NCI-H187 (cell line): Measurements from ENCODE around the gene ZCCHC8.
"Not testable (repeated sequence)": the region's sequence is repeated elsewhere in the genome, so short reads cannot be mapped to it uniquely, and the experiment has no call there.

Source experiments
- DNase-seq, 2 experiments: peaks; one replicate each; lab custom pipeline; 2025; lab: John Stamatoyannopoulos, UW

The ZCCHC8 gene

GRCh38 chr12:122500685-122501488, at the start of gene ZCCHC8:
TSS of gene ZCCHC8 (minus strand) at chr12:122500932. CDS start at chr12:122500840, 92 bp downstream.
- DNase-seq: peak; percentile 97 to 98

- no peak for DNase-seq
Observed at GRCh38 chr12:122547330-122547729, 46.6 kb upstream of the ZCCHC8 start.

GRCh38 chr12:122545855-122546254, 45.1 kb upstream of the ZCCHC8 start:
- no peak for DNase-seq

GRCh38 chr12:122544537-122544936, 43.8 kb upstream of the ZCCHC8 start:
- DNase-seq: no peak

GRCh38 chr12:122538496-122538895, 37.8 kb upstream of the ZCCHC8 start:
- no peak for DNase-seq

- DNase-seq: no peak
Observed at GRCh38 chr12:122537021-122537420, 36.3 kb upstream of the ZCCHC8 start.

- no peak for DNase-seq
Observed at GRCh38 chr12:122533856-122534255, 33.1 kb upstream of the ZCCHC8 start.

GRCh38 chr12:122528992-122529391, 28.3 kb upstream of the ZCCHC8 start:
- DNase-seq: no peak

GRCh38 chr12:122528582-122528981, 27.9 kb upstream of the ZCCHC8 start:
- no peak for DNase-seq

GRCh38 chr12:122527478-122527944, 26.8 kb upstream of the ZCCHC8 start:
- DNase-seq: no peak

- DNase-seq: peak; percentile 99 to 100
Observed at GRCh38 chr12:122526683-122527477, 26.1 kb upstream of the ZCCHC8 start, which contains the start of the genes KNTC1 and RSRC2. TSS of gene KNTC1 (plus strand) at chr12:122527249. CDS start at chr12:122530064, 2,815 bp downstream. TSS of gene RSRC2 (minus strand) at chr12:122526936. CDS start at chr12:122526853, 83 bp downstream.

- DNase-seq: no peak
Observed at GRCh38 chr12:122523846-122524718, 23.4 kb upstream of the ZCCHC8 start.

GRCh38 chr12:122523280-122523679, 22.5 kb upstream of the ZCCHC8 start:
- no peak for DNase-seq

GRCh38 chr12:122520676-122521075, 19.9 kb upstream of the ZCCHC8 start:
- DNase-seq: no peak

GRCh38 chr12:122519418-122519817, 18.7 kb upstream of the ZCCHC8 start:
- no peak for DNase-seq

GRCh38 chr12:122518908-122519307, 18.2 kb upstream of the ZCCHC8 start:
- DNase-seq: no peak

GRCh38 chr12:122517877-122518276, 17.1 kb upstream of the ZCCHC8 start:
- no peak for DNase-seq

- no peak for DNase-seq
Observed at GRCh38 chr12:122516544-122517361, 16.0 kb upstream of the ZCCHC8 start.

GRCh38 chr12:122515275-122515674, 14.5 kb upstream of the ZCCHC8 start:
- no peak for DNase-seq

GRCh38 chr12:122513660-122514059, 12.9 kb upstream of the ZCCHC8 start:
- no peak for DNase-seq

- not testable (repeated sequence) for DNase-seq
Observed at GRCh38 chr12:122513028-122513427, 12.3 kb upstream of the ZCCHC8 start.
